SK-N-SH (cell line): ENCODE results near the gene ASB15. TPM values are rescaled to one million over a fixed set of nuclear protein-coding genes. Genes with fewer than 3 reads are reported as not detected.

ENCODE experiments used
- CTCF ChIA-PET: fragments of 300-600, 350-600 bp; formaldehyde crosslinking; extraction: SDS; loops from one replicate; lab custom pipeline; 2021; lab: Yijun Ruan, JAX
- POLR2A ChIA-PET: fragments of 350-600 bp; sonication (Branson Sonifier 250); formaldehyde crosslinking; extraction: SDS; loops from one replicate; lab custom pipeline; 2020; ENCODE audit warnings: antibody characterized with exemption, inconsistent platforms; lab: Yijun Ruan, JAX
- DNase-seq: peaks from one replicate; pipeline ENCODE4 v3.0.0; 2012
- H2AFZ ChIP-seq: fragments of 200-600 bp; sonication (generic); 2 replicates; pipeline ENCODE4 v1.8.1; 2016; ENCODE audit warnings: antibody characterized with exemption, mild to moderate bottlenecking, low read depth
- H3F3A ChIP-seq: fragments of 200-600 bp; sonication (generic); replicated peaks from 2 replicates; pipeline ENCODE3; 2016; ENCODE audit warnings: antibody characterized with exemption, mild to moderate bottlenecking; ENCODE audit not compliant: insufficient read depth
- H3K27ac ChIP-seq, 2 experiments: fragments of 200-500 bp in 1 of 2; fragments of 200-600 bp in 1 of 2; sonication (Bioruptor generic) in 1 of 2; sonication (generic), shearing (Covaris generic) in 1 of 2; 2 replicates each; pipeline versions ENCODE4 v1.5.1 to v1.6.1; 2014 to 2016; ENCODE audit warnings: low read depth in 2 of 2, inconsistent platforms in 1 of 2, low read length in 1 of 2, mild to moderate bottlenecking in 1 of 2, mixed read lengths in 1 of 2
- H3K27me3 ChIP-seq: fragments of 200-600 bp; sonication (generic), shearing (Covaris generic); 2 replicates; pipeline ENCODE4 v1.6.1; 2016; ENCODE audit warnings: mixed run types; ENCODE audit not compliant: insufficient read depth
- H3K36me3 ChIP-seq, 2 experiments: fragments of 200-500 bp in 1 of 2; fragments of 200-600 bp in 1 of 2; sonication (Bioruptor generic) in 1 of 2; sonication (generic) in 1 of 2; replicated peaks in 1 of 2; 2 replicates each; pipeline versions ENCODE3 to v1.5.1; 2014 to 2016; ENCODE audit warnings: low read length in 1 of 2, mild to moderate bottlenecking in 1 of 2; ENCODE audit not compliant: insufficient read depth in 2 of 2, control insufficient read depth in 1 of 2
- H3K4me1 ChIP-seq, 2 experiments: fragments of 200-500 bp in 1 of 2; fragments of 200-600 bp in 1 of 2; sonication (Bioruptor generic) in 1 of 2; sonication (generic), shearing (Covaris generic) in 1 of 2; 2 replicates each; pipeline versions ENCODE4 v1.5.1 to v1.6.1; 2014 to 2016; ENCODE audit warnings: low read depth in 1 of 2, low read length in 1 of 2, mixed run types in 1 of 2; ENCODE audit not compliant: insufficient read depth in 2 of 2, control insufficient read depth in 1 of 2
- H3K4me2 ChIP-seq: fragments of 200-600 bp; sonication (generic), shearing (Covaris generic); 2 replicates; pipeline ENCODE4 v1.6.1; 2017; ENCODE audit warnings: mixed run types
- H3K4me3 ChIP-seq, 2 experiments: fragments of 200-500 bp in 1 of 2; fragments of 200-600 bp in 1 of 2; sonication (Bioruptor generic) in 1 of 2; sonication (generic), shearing (Covaris generic) in 1 of 2; 2 replicates each; pipeline versions ENCODE4 v1.5.1 to v1.8.1; 2014 to 2016; ENCODE audit warnings: low read depth in 2 of 2, inconsistent platforms in 1 of 2, low read length in 1 of 2, mild to moderate bottlenecking in 1 of 2, mixed read lengths in 1 of 2, moderate library complexity in 1 of 2
- H3K79me2 ChIP-seq: fragments of 200-600 bp; sonication (generic); 2 replicates; pipeline ENCODE4 v1.8.1; 2017; ENCODE audit warnings: mild to moderate bottlenecking; ENCODE audit not compliant: insufficient read depth
- H3K9ac ChIP-seq: fragments of 200-600 bp; sonication (generic); 2 replicates; pipeline ENCODE4 v1.6.1; 2017; ENCODE audit warnings: mixed run types
- H3K9me2 ChIP-seq: fragments of 200-600 bp; sonication (generic); 2 replicates; pipeline ENCODE4 v1.6.1; 2017; ENCODE audit warnings: mixed run types
- H3K9me3 ChIP-seq: fragments of 200-600 bp; sonication (generic); 2 replicates; pipeline ENCODE4 v1.6.1; 2017; ENCODE audit warnings: mixed run types, mild to moderate bottlenecking, moderate library complexity
- H4K20me1 ChIP-seq: fragments of 200-600 bp; sonication (generic); 2 replicates; pipeline ENCODE4 v1.6.1; 2017; ENCODE audit warnings: mild to moderate bottlenecking, mixed run types; ENCODE audit not compliant: insufficient read depth
- CTCF ChIP-seq: fragments of 200-600 bp; sonication (generic); IDR thresholded peaks from 2 replicates; pipeline ENCODE4 v1.6.1; 2017; ENCODE audit warnings: antibody characterized with exemption, mild to moderate bottlenecking, moderate library complexity
- EP300 ChIP-seq, 2 experiments: IDR thresholded peaks; 2 replicates each; pipeline versions ENCODE4 v1.4.0 to v1.6.1; 2012; ENCODE audit warnings: borderline replicate concordance in 1 of 2, low read depth in 1 of 2, low read length in 1 of 2
- EZH2phosphoT487 ChIP-seq: fragments of 200-600 bp; sonication (generic); IDR thresholded peaks from 2 replicates; pipeline ENCODE4 v1.6.1; 2017; ENCODE audit warnings: low read depth, mixed run types, mild to moderate bottlenecking, antibody characterized with exemption, moderate library complexity, borderline replicate concordance
- FOSL2 ChIP-seq: IDR thresholded peaks from 2 replicates; pipeline ENCODE4 v1.4.0; 2012; ENCODE audit warnings: low read depth, mild to moderate bottlenecking, moderate library complexity, borderline replicate concordance
- FOXJ3 ChIP-seq: sonication (generic); formaldehyde crosslinking; IDR thresholded peaks from 2 replicates; pipeline ENCODE4 v1.5.1; 2020; ENCODE audit warnings: mild to moderate bottlenecking, missing genetic modification reagents
- FOXM1 ChIP-seq: IDR thresholded peaks from 2 replicates; pipeline ENCODE4 v1.4.0; 2012; ENCODE audit warnings: low read depth, mild to moderate bottlenecking
- GABPA ChIP-seq: IDR thresholded peaks from 2 replicates; pipeline ENCODE4 v1.4.0; 2012; ENCODE audit warnings: low read depth, mild to moderate bottlenecking
- GATA2 ChIP-seq: sonication (generic); formaldehyde crosslinking; IDR thresholded peaks from 2 replicates; pipeline ENCODE4 v1.5.0; 2020; ENCODE audit warnings: mild to moderate bottlenecking, missing genetic modification reagents
- IRF3 ChIP-seq: fragments of 150-350 bp; IDR thresholded peaks from 2 replicates; pipeline ENCODE4 v1.6.1; 2016; ENCODE audit warnings: mild to moderate bottlenecking, low read depth, low read length
- MAX ChIP-seq: IDR thresholded peaks from 2 replicates; pipeline ENCODE4 v1.4.0; 2012; ENCODE audit warnings: low read depth
- MEF2A ChIP-seq: IDR thresholded peaks from 2 replicates; pipeline ENCODE4 v1.4.0; 2012; ENCODE audit warnings: low read depth, borderline replicate concordance
- MXI1 ChIP-seq: IDR thresholded peaks from 2 replicates; pipeline ENCODE4 v1.6.1; 2012; ENCODE audit warnings: mild to moderate bottlenecking, low read depth, low read length, improper control_type of control experiment
- NFIC ChIP-seq: IDR thresholded peaks from 2 replicates; pipeline ENCODE4 v1.4.0; 2012; ENCODE audit warnings: borderline replicate concordance
- NRF1 ChIP-seq: IDR thresholded peaks from 2 replicates; pipeline ENCODE4 v1.6.1; 2012; ENCODE audit warnings: low read depth, mild to moderate bottlenecking, low read length
- POLR2AphosphoS5 ChIP-seq: IDR thresholded peaks from 2 replicates; pipeline ENCODE4 v1.6.1; 2012; ENCODE audit warnings: low read depth, low read length
- RAD21 ChIP-seq: IDR thresholded peaks from 2 replicates; pipeline ENCODE4 v1.6.1; 2012; ENCODE audit warnings: mild to moderate bottlenecking, low read length
- RCOR1 ChIP-seq: fragments of 150-350 bp; IDR thresholded peaks from 2 replicates; pipeline ENCODE4 v1.6.1; 2017; ENCODE audit warnings: antibody characterized with exemption, low read length
- REST ChIP-seq: IDR thresholded peaks from 2 replicates; pipeline ENCODE4 v1.6.1; 2012; ENCODE audit warnings: mild to moderate bottlenecking, low read depth, low read length, moderate library complexity
- RFX5 ChIP-seq: IDR thresholded peaks from 2 replicates; pipeline ENCODE4 v1.6.1; 2012; ENCODE audit warnings: mild to moderate bottlenecking, improper control_type of control experiment, low read length
- RXRA ChIP-seq: IDR thresholded peaks from 2 replicates; pipeline ENCODE4 v1.4.0; 2012; ENCODE audit warnings: low read depth, mild to moderate bottlenecking, borderline replicate concordance
- SIN3A ChIP-seq: IDR thresholded peaks from 2 replicates; pipeline ENCODE4 v1.6.1; 2012; ENCODE audit warnings: low read depth, mild to moderate bottlenecking, low read length, moderate library complexity, borderline replicate concordance
- TAF1 ChIP-seq: IDR thresholded peaks from 2 replicates; pipeline ENCODE4 v1.6.1; 2012; ENCODE audit warnings: low read depth, mild to moderate bottlenecking, low read length, moderate library complexity, borderline replicate concordance
- USF1 ChIP-seq: IDR thresholded peaks from 2 replicates; pipeline ENCODE4 v1.4.0; 2012; ENCODE audit warnings: low read depth, borderline replicate concordance
- YY1 ChIP-seq: IDR thresholded peaks from 2 replicates; pipeline ENCODE4 v1.4.0; 2012; ENCODE audit warnings: low read depth, mild to moderate bottlenecking
- ZBTB33 ChIP-seq: IDR thresholded peaks from 2 replicates; pipeline ENCODE4 v1.4.0; 2012; ENCODE audit warnings: low read depth, borderline replicate concordance
- WGBS: methylation state at CpG from one replicate; pipeline ENCODE4 v1.1.6; 2017; ENCODE audit warnings: low lambda C conversion rate; 5-methylcytosine and 5-hydroxymethylcytosine counted together
- polyA plus RNA-seq, 3 experiments: library from polyadenylated mRNA; depleted of rRNA; stranded (reverse); fragments of >200 nt; gene quantifications; 2 replicates each; pipeline ENCODE4 v1.2.3, GENCODE V29; 2012

ASB15 gene
- polyA plus RNA-seq, 1 of the 3 experiments (the other 2 are of a cell fraction): not detected

- ChIA-PET CTCF (interaction anchor here (0.6 to 4.2 kb wide), 35 partner anchors 9 to 901 kb away, joined by 3 to 29 read pairs (median 4); partner anchors contain the start of genes NDUFA5 and WASL), POLR2A (no interaction called here)
- Histone ChIP-seq H3F3A (peaks cover 10% of the 10 kb centered on the region), H3K36me3 (peaks cover 70 to 90% of the 10 kb centered on the region in 2 experiments), H3K27ac (peak overlapping the region in 1 of 2 experiments; percentile 43; a peak in 1 of 4 replicates), H3K4me3 (no peak overlapping the region), H3K9ac (no peak overlapping the region), H3K27me3 (no peaks in the 10 kb centered on the region), H3K4me1 (peaks cover 0 to 11% of the 10 kb centered on the region in 2 experiments; a peak in 2 of 4 replicates), H3K9me2 (no peaks in the 10 kb centered on the region), H3K9me3 (no peaks in the 10 kb centered on the region), H4K20me1 (no peaks in the 10 kb centered on the region), H2AFZ (no peak overlapping the region), H3K79me2 (no peaks in the 10 kb centered on the region), H3K4me2 (no peak overlapping the region)
- no peak for DNase-seq
- WGBS: 87% methylated on average over 1 of the region's 1 CpG
- TF ChIP-seq FOSL2 (no peak), SIN3A (no peak), RCOR1 (peak; percentile 12; the same call in 1 of the 2 replicates), ZBTB33 (no peak), NRF1 (no peak), MEF2A (no peak), GABPA (no peak), REST (no peak), POLR2AphosphoS5 (no peak), CTCF (peak; percentile 82), RXRA (no peak), FOXM1 (no peak), RAD21 (peak; percentile 79), MXI1 (peak; percentile 43; the same call in 1 of the 2 replicates), RFX5 (0 out of 2 replicates have a peak, but pooled peaks have one; percentile 18), IRF3 (no peak), TAF1 (no peak), NFIC (no peak), GATA2 (CRISPR knock-in tag) (no peak), EP300 (IDR thresholded peaks at IDR 0.05; ENCODE audit: borderline replicate concordance in 1 of 2, low read depth in 1 of 2, low read length in 1 of 2) (no peak), EZH2phosphoT487 (no peak), FOXJ3 (CRISPR knock-in tag) (no peak), USF1 (no peak), MAX (no peak), YY1 (no peak)
These were observed 81.1 kb downstream of the ASB15 start for GRCh38 chr7:123682690-123683089.
